RWPE2 (cell line): Measurements from ENCODE around the gene SLAIN2.
A peak's percentile ranks its signal among the peaks of the same experiment; 100 is the strongest.
"Not testable (repeated sequence)": the region's sequence is repeated elsewhere in the genome, so short reads cannot be mapped to it uniquely, and the experiment has no call there.

Experiments
- ATAC-seq: fragments of 200-7000 bp; cut with Tn5 transposase; 3 replicates; pipeline ENCODE4 v1.9.1; 2021; ENCODE audit warnings: low read depth
- DNase-seq: peaks from one replicate; pipeline ENCODE4 v3.0.0-alpha.2; 2020; ENCODE audit warnings: low spot score
- H3K27ac ChIP-seq: fragments of 450-650 bp; 2 replicates; pipeline ENCODE4 v1.5.1; 2017; ENCODE audit warnings: mild to moderate bottlenecking; ENCODE audit not compliant: poor library complexity, severe bottlenecking
- H3K27me3 ChIP-seq: fragments of 250-450 bp; sonication (Bioruptor Pico); 2 replicates; pipeline ENCODE4 v1.5.1; 2021; ENCODE audit warnings: mild to moderate bottlenecking, moderate library complexity; ENCODE audit not compliant: insufficient read depth, poor library complexity, severe bottlenecking
- H3K36me3 ChIP-seq: fragments of 250-450 bp; sonication (Bioruptor Pico); 2 replicates; pipeline ENCODE4 v1.5.1; 2020; ENCODE audit warnings: low read depth, mild to moderate bottlenecking, moderate library complexity
- H3K4me1 ChIP-seq: fragments of 250-450 bp; sonication (Bioruptor Pico); 2 replicates; pipeline ENCODE4 v1.5.1; 2021; ENCODE audit warnings: mild to moderate bottlenecking, moderate library complexity; ENCODE audit not compliant: insufficient read depth, poor library complexity, severe bottlenecking
- H3K4me3 ChIP-seq: fragments of 250-450 bp; sonication (Bioruptor Pico); 2 replicates; pipeline ENCODE4 v1.5.1; 2021; ENCODE audit warnings: mild to moderate bottlenecking, moderate library complexity; ENCODE audit not compliant: severe bottlenecking
- H3K9me3 ChIP-seq: fragments of 250-450 bp; sonication (Bioruptor Pico); 2 replicates; pipeline ENCODE4 v1.5.1; 2021; ENCODE audit warnings: mild to moderate bottlenecking, moderate library complexity; ENCODE audit not compliant: severe bottlenecking
- CTCF ChIP-seq: fragments of 450-650 bp; IDR thresholded peaks from one replicate; pipeline ENCODE4 v1.5.1; 2017; ENCODE audit warnings: mild to moderate bottlenecking, moderate library complexity; ENCODE audit not compliant: poor library complexity, severe bottlenecking

The SLAIN2 gene

DNA sequence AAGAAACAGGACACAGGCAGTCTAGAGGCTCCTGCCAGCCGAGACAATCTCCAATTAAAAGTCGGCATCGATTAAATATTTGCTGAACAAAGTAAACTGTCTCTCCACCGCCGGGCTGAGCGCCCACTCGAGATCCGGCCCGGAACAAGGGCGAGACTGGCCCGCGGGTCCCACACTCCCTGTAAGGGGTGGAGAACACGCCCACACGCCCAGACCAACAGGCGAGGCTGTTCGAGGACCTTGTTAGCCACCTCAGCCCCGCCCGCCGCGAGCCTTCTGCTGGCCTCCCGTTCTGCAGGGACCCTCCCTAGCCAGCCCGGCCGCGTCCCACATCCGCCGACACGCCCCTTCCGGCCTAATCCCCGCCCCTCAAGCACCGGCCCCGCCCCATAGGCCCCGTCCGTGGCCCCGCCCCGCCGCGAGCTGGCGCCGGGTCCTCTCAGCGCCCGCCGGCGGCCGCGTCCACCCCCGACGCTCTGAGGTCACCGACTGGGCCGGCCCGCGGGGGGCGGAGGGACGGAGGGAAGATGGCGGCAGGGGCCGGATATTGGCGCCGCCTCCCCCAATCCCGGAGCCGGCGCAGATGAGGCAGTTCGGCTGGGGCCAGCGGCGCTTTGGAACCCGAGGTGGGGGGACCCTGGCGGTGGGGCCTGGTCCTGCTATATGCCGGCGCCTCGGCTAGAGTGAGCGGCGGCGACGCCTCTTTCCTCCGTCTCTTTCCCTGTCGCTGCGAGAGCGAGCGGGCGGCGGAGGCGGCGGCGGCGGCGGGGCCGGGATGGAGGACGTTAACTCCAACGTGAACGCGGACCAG is at the start of gene SLAIN2:
TSS of gene SLAIN2 (plus strand) at position 565 of the 811 bp plus-strand sequence. CDS start at position 776, 211 bp downstream.
- no peaks in the 10 kb centered on the region for H3K36me3 ChIP-seq
- ATAC-seq (peak; percentile 87), DNase-seq (peak; percentile 99)
- peaks cover 54% of the 10 kb centered on the region for H3K4me1 ChIP-seq
- TF ChIP-seq CTCF: peak; percentile 20
- no peaks in the 10 kb centered on the region for H3K9me3 ChIP-seq
- peak within 1 kb of the TSS; percentile 97 for H3K4me3 ChIP-seq
- no peaks in the 10 kb centered on the region for H3K27me3 ChIP-seq
- H3K27ac ChIP-seq: peak within 1 kb of the TSS; percentile 86

GRCh38 chr4:48292218-48292790 is 49.0 kb upstream of the SLAIN2 start:
- DNase-seq, H3K4me3 ChIP-seq, H3K36me3 ChIP-seq, H3K9me3 ChIP-seq, H3K27me3 ChIP-seq, H3K27ac ChIP-seq, ATAC-seq, H3K4me1 ChIP-seq: not testable (repeated sequence)

- no peaks in the 10 kb centered on the region for H3K36me3 ChIP-seq
- H3K27me3 ChIP-seq: no peaks in the 10 kb centered on the region
- H3K4me1 ChIP-seq: no peaks in the 10 kb centered on the region
- ATAC-seq: no peak
- H3K9me3 ChIP-seq: no peaks in the 10 kb centered on the region
- DNase-seq: no peak
- no peak overlapping the region for H3K27ac ChIP-seq
- no peak overlapping the region for H3K4me3 ChIP-seq
- TF ChIP-seq CTCF: no peak
Measured at GRCh38 chr4:48295116-48295515, 46.2 kb upstream of the SLAIN2 start.

DNA sequence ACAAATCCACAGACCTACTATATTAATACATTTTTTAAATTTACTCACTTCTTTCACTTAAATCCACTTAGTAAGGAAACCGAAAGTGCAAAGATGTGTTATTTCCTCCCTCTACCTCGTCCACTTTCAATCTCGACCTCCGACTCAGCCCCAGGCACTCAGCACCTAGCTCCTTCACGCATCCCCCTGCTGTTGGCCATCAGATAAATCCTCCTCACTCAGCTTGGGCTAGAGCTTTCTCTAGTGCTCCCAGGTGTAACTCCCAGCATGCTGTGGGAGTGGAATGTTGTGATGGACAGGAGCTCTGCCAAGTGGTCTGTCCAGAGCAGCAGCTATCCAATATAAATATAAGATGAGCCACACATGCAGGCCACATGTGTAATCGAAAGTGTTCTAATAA is 45.0 kb upstream of the SLAIN2 start:
- H3K27ac ChIP-seq: no peak overlapping the region
- H3K27me3 ChIP-seq: no peaks in the 10 kb centered on the region
- no peak for DNase-seq
- H3K9me3 ChIP-seq: no peaks in the 10 kb centered on the region
- no peak overlapping the region for H3K4me3 ChIP-seq
- ATAC-seq: no peak
- TF ChIP-seq CTCF: no peak
- H3K4me1 ChIP-seq: no peaks in the 10 kb centered on the region
- H3K36me3 ChIP-seq: no peaks in the 10 kb centered on the region

DNA sequence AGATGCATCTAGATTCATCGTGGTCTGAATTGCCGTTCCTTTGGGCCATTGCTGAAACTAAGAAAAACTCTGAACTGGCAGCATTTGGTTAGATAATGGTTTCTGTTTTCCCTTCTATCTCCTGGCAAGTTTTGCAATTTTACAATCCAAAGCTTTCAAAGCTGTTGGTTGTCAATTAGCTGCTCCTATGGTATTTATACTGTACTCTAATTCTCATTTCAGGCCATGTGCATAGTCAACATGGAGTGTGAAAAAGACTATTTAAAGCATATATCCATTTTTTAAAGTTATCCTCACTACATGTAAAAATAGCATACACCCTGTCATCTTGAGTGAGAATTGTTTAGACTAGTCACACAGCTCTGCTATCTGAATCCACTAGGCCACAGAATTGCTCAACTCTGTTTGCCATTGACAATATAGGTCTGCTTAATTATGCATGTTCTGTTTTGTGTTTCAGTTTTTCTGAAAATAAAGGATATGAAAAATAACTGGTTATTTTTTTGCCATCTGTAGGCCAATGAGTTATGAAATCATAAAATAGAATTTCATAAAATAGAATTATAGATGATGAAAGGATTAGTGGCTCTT is 44.0 kb upstream of the SLAIN2 start:
- Histone ChIP-seq H3K9me3 (no peaks in the 10 kb centered on the region), H3K27me3 (no peaks in the 10 kb centered on the region), H3K27ac (no peak overlapping the region), H3K36me3 (no peaks in the 10 kb centered on the region), H3K4me1 (no peaks in the 10 kb centered on the region), H3K4me3 (no peak overlapping the region)
- no peak for TF ChIP-seq CTCF
- no peak for ATAC-seq
- no peak for DNase-seq
